Cortex of kidney (tissue), 1 donor: ENCODE data around the gene TFPT.
"Not testable (repeated sequence)": the region's sequence is repeated elsewhere in the genome, so short reads cannot be mapped to it uniquely, and the experiment has no call there.

Source experiments
- DNase-seq: peaks from one replicate; lab custom pipeline; 2025; lab: John Stamatoyannopoulos, UW

The TFPT gene

GRCh38 chr19:54123682-54124081, 8.2 kb upstream of the TFPT start:
- DNase-seq, result no peak

- DNase-seq, result no peak
Measured at GRCh38 chr19:54121259-54121658, 5.8 kb upstream of the TFPT start.

- no peak for DNase-seq
Measured at GRCh38 chr19:54114340-54115108, 933 bp downstream of the TFPT start.

- DNase-seq, result no peak
Measured at GRCh38 chr19:54109651-54110050, 5.8 kb downstream of the TFPT start.

- no peak for DNase-seq
Measured at GRCh38 chr19:54108496-54108895, 7.0 kb downstream of the TFPT start.

- DNase-seq, result no peak
Measured at GRCh38 chr19:54107876-54108490, 7.5 kb downstream of the TFPT start.

GRCh38 chr19:54106716-54107115, 8.7 kb downstream of the TFPT start:
- DNase-seq, result no peak

- no peak for DNase-seq
Measured at GRCh38 chr19:54105796-54106195, 9.7 kb downstream of the TFPT start.

- DNase-seq, result no peak
Measured at GRCh38 chr19:54104998-54105715, 10.3 kb downstream of the TFPT start.

- peak; percentile 86 for DNase-seq
Measured at GRCh38 chr19:54102421-54103169, 12.9 kb downstream of the TFPT start, which contains the start of gene NDUFA3. TSS of gene NDUFA3 (plus strand) at chr19:54102855. CDS start at chr19:54102879, 24 bp downstream.

GRCh38 chr19:54100561-54100960, 14.9 kb downstream of the TFPT start, which contains the start of gene OSCAR:
TSS of gene OSCAR (minus strand) at chr19:54100803. CDS start at chr19:54100792, 11 bp downstream.
- no peak for DNase-seq

- DNase-seq, result not testable (repeated sequence)
Measured at GRCh38 chr19:54099903-54100255, 15.6 kb downstream of the TFPT start.

GRCh38 chr19:54099190-54099902, 16.1 kb downstream of the TFPT start:
- no peak for DNase-seq

GRCh38 chr19:54096617-54097106, 18.8 kb downstream of the TFPT start:
- no peak for DNase-seq

GRCh38 chr19:54095859-54096616, 19.4 kb downstream of the TFPT start:
- DNase-seq, result not testable (repeated sequence)

GRCh38 chr19:54095136-54095858, 20.2 kb downstream of the TFPT start:
- no peak for DNase-seq

- DNase-seq, result no peak
Measured at GRCh38 chr19:54094426-54095000, 20.9 kb downstream of the TFPT start.

GRCh38 chr19:54084410-54084809, 31.0 kb downstream of the TFPT start:
- DNase-seq, result no peak

GRCh38 chr19:54081032-54081431, 34.4 kb downstream of the TFPT start, which contains the start of gene TARM1:
TSS of gene TARM1 (minus strand) at chr19:54081365. CDS start at chr19:54081340, 25 bp downstream.
- no peak for DNase-seq
